HG03469 (cell line): ENCODE measurements around the gene SDHC.
A peak's percentile ranks its signal among the peaks of the same experiment; 100 is the strongest.
"Not testable (repeated sequence)": the region's sequence is repeated elsewhere in the genome, so short reads cannot be mapped to it uniquely, and the experiment has no call there.

Experiments used
- ATAC-seq: cut with Tn5 transposase; IDR thresholded peaks from one replicate; pipeline ENCODE4 v1.9.1; 2021; ENCODE audit warnings: mild to moderate bottlenecking, moderate library complexity, moderate number of reproducible peaks; ENCODE audit not compliant: unreplicated experiment

The SDHC gene

GRCh38 chr1:161309868-161310267 lies 4.3 kb upstream of the SDHC start, which contains the start of gene MPZ:
Gene MPZ (minus strand): TSS chr1:161309968. CDS start chr1:161309905, 63 bp downstream.
- ATAC-seq: no peak

- ATAC-seq: no peak
These were observed 2.5 kb upstream of the SDHC start for GRCh38 chr1:161311595-161312181.

- ATAC-seq: no peak
These were observed 504 bp upstream of the SDHC start for GRCh38 chr1:161313554-161314200.

- not testable (repeated sequence) for ATAC-seq
These were observed 1.9 kb downstream of the SDHC start for GRCh38 chr1:161315841-161316674.

GRCh38 chr1:161324020-161324419 lies 9.8 kb downstream of the SDHC start:
- ATAC-seq: no peak

GRCh38 chr1:161330346-161330745 lies 16.2 kb downstream of the SDHC start:
- no peak for ATAC-seq

- no peak for ATAC-seq
These were observed 19.0 kb downstream of the SDHC start for GRCh38 chr1:161333166-161333565.

GRCh38 chr1:161335796-161336195 lies 21.6 kb downstream of the SDHC start:
- ATAC-seq: no peak

GRCh38 chr1:161342177-161342576 lies 28.0 kb downstream of the SDHC start:
- ATAC-seq: no peak

- ATAC-seq: no peak
These were observed 28.6 kb downstream of the SDHC start for GRCh38 chr1:161342821-161343220.

GRCh38 chr1:161350671-161351070 lies 36.5 kb downstream of the SDHC start:
- no peak for ATAC-seq

- ATAC-seq: no peak
These were observed 37.3 kb downstream of the SDHC start for GRCh38 chr1:161351482-161351881.

GRCh38 chr1:161357073-161357472 lies 42.9 kb downstream of the SDHC start:
- ATAC-seq: no peak

GRCh38 chr1:161359291-161359690 lies 45.1 kb downstream of the SDHC start:
- no peak for ATAC-seq

GRCh38 chr1:161364332-161364731 lies 50.2 kb downstream of the SDHC start:
- no peak for ATAC-seq

GRCh38 chr1:161365207-161365606 lies 51.0 kb downstream of the SDHC start:
- no peak for ATAC-seq

- peak; percentile 91 for ATAC-seq
These were observed 53.7 kb downstream of the SDHC start, which contains the start of gene CFAP126 for GRCh38 chr1:161367684-161368400. Gene CFAP126 (minus strand): TSS chr1:161367876. CDS start chr1:161367868, 8 bp downstream.

GRCh38 chr1:161373442-161373841 lies 59.3 kb downstream of the SDHC start:
- ATAC-seq: no peak

- ATAC-seq: no peak
These were observed 60.2 kb downstream of the SDHC start for GRCh38 chr1:161374373-161374772.

- ATAC-seq: no peak
These were observed 63.8 kb downstream of the SDHC start for GRCh38 chr1:161378014-161378413.

GRCh38 chr1:161379071-161379470 lies 64.9 kb downstream of the SDHC start:
- ATAC-seq: no peak
